HG02943 (cell line): Measurements from ENCODE around the gene RYR2.
"Not testable (repeated sequence)": the region's sequence is repeated elsewhere in the genome, so short reads cannot be mapped to it uniquely, and the experiment has no call there.

Experiments
- ATAC-seq: cut with Tn5 transposase; IDR thresholded peaks from one replicate; pipeline ENCODE4 v1.9.1; 2021; ENCODE audit warnings: mild to moderate bottlenecking, low read depth, moderate library complexity; ENCODE audit not compliant: unreplicated experiment

RYR2 gene

DNA sequence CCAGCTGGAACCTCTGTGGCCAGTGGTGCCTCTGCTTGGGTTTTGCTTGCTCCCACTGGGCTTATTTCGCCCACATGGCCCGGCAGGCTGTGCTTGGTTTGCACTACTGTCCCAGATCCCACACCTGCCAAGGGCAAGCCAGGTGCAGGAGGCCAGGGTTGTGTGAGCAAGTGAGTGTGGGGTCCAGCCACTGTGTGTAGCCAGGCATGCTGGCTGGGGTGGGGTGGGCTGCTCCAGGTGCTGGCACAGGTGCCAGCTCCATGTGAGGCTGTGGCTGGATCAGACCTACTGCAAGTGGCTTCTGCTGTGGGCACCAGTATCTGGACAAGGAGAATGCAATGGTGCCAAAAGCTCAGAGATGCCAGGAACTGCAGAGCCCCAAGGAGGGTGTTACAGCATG is 28.5 kb downstream of the RYR2 start:
- ATAC-seq: no peak

DNA sequence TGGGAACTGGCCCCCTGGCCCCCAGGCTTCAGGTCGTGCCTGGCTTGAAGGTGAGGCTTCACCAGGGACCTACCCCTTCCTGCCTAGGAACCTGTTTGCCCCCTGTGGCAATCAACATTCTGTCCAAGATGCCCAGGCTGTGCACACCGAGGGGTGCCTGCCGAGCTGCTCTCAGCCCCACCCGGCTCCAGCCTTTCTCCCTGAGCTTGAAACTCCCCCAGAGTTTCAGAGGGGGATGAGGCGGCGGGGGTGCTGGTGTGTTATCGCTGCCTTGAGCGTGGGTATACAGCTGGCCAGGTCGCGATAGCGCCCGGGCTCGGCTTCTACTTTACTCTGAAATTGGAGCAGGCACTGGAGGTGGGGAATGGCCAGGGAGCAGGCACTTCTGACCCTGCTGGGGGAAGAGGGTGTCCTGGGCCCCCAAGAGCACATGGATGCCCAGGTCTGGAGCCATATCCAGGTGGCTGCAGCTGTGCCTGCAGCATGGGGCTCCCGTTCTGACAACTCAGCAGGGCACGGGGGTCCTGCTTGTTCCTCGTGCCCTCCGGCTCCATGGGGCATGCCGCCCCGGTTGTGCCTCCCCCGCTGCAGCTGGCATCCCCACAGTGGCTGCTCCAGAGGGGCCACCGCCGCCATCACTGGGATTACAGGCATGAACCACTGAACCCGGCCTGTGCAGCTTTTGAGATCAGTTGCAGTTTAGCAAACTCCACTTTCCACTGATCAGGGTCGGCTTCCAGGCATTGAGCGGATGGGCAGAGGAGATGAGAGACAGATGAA is 29.8 kb downstream of the RYR2 start:
- no peak for ATAC-seq

DNA sequence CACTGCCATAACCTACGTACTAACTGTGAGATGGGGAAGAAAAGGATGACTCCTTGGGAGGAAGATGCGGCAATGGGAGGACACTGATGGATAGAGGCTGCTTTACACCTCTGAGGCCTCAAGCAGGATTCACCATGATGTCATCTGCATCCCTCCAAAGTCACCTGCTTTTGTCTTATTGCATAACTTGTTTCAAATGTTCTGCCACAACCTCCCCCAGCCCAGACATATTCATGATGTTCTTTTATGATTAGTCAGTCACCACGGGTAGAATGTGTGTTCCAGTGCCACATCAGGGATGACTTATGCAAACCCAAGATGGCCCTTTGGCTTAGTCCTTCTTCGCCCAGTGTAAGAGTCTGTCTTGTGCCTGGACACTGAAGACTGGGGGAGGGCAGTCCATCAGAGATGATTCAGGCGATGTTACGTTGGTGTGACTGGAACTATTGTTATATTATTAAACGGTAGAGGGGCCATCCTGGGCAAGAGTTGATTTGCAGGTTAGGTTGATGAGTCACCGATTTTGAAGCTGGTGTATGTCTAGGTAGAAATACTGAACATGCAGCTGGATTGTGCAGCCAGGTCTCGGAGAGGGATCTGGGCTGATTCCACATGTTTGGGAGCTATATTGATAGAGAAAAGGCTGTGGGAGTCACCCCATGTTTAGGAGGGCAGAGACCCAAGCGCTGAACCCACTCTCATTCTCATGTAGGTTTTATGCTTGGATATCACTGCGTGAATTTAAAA is 32.6 kb downstream of the RYR2 start:
- no peak for ATAC-seq

DNA sequence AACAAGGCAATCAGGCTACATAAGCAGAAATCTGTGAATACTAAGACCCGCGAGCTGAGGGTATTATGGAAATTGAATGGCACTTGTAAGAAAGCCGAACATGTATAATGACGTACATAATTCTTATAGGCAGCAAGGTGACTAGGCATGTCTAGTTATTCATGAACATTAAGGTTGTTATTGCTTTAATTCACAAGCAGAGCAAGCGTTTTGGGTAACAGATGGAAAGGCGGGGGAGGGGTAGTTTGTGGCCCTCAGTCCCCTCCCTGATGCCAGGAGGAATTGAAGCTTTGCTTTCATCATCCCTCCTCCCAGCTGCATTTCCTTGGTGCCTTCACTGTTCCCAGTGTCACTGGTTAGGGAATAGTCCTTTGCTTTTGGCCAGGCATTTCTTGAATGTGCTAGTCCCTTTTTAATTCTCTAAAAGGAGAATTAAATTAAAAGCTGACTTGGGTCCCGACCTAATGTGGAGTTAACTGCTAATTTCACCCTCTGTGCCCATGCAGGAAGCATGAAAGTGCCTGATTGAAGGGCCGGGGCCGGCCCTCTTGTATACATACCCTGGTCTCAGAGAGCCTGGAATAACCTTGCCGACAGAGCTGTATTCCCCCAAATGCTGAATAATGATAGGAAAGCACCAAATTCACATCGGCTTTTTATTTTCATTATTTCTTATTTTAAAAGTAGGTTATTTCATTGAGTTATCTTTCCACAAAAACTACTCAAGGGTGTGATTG is 42.5 kb downstream of the RYR2 start:
- ATAC-seq: no peak

DNA sequence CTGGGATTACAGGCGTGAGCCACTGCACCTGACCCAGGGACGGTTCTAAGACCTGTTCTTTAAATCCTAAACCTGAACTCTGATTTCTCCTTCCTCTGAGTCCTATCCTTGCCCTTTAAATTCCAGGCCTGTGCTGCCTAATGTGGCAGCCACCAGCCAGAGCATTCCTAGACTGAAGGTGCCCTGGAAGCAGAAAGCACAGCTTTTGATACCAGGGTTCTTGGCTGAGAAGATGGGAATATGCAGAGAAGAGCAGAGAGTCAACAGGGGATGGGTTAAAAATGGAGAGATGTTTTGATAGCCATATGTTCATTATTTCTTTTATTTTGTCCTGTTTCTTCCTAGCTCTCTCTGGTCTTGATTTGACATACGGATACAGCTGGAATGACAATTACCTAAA is 49.7 kb downstream of the RYR2 start:
- ATAC-seq: no peak

DNA sequence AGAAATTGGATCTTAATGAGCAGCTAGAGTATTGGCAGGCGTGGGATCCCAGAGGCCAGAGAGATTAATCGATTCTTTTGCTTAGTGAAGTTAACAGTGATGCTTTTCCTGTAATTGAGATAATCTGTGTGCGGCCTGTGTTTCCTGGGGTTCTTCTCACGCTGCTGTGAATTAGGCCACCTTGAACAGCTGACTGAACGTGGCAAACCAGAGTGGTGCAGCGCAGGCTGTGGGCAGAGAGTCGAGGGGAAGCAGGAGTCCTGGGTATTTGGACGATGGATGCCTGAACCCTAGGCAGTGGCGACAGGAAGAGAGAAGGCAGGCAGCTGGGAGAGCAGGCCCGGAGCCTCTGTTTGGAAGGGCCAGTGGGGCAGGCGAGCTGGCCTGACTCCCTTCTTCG is 51.7 kb downstream of the RYR2 start:
- ATAC-seq: no peak

DNA sequence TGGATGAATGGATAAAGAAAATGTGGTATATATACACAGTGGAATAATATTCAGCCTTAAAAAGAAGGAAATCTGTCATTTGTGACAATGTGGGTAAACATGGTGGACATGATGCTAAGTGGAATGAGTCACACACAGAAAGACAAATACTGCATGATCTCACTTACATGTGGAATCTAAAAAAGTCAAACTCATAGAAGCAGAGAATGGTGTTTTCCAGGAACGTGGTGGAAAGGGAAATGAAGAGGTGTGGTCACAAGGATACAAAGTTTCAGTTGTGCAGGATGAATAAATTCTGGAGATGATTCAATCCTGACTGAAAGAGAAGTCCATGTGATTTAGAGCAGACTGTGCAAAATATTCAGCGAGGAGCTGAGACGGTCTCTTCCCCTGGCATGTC is 56.6 kb downstream of the RYR2 start:
- ATAC-seq: no peak

DNA sequence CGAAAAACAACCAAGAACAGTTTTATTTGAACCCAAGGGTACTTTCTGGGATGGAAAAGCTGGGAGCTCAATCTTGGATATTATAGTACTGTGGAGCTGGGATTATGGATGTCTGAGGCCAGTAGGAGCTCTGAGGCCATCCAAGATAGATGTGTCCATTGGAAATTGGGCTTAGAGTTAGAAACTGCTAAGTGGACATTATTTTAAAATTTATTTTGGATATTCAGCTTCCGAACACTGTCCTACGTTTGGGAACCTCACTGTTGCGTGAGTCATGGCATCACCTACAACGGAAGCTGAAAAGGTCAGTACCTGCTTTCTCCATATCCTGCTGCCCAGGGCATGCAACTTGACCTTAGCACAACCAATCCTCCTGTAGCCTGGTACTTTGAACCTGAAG is 61.0 kb downstream of the RYR2 start:
- ATAC-seq: no peak

DNA sequence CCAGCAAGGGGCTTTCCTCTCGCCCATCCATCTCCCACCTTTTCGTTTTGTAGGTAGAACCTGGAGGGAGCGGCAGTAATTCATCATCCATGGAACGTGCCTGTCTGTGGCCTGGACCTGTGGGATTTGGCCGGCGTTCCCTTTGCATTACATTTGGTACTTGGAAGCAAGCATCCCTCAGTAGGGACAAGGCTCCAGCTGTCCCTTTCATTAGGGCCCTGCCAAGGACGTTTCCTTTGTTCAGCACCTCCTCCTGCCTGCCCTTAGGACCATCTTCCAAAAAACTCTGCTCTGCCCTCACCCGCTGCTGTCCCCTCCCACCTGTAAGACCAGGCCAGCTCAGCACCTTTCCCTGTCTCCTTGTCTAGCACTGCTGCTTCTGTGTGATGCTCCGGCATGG is 62.1 kb downstream of the RYR2 start:
- no peak for ATAC-seq

DNA sequence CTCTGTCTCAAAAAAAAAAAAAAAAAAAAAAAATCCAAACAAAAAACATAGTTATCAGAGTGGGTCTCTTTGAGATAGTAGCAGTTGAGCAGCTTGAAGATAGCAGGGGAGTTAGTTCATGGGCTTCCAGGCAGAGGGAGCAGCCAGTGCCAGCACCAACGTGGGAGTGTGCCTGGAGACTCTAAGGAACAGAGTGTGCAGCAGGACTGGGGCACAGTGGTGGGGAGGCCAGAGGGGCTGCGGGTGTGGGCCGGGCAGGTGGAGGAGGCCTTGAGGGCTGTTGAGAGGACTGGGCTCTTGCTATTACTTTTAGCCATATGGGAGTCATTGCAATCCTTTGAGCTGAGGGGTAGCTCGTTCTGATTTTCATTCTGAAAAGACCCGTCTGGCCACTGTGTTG is 63.8 kb downstream of the RYR2 start:
- ATAC-seq: no peak

DNA sequence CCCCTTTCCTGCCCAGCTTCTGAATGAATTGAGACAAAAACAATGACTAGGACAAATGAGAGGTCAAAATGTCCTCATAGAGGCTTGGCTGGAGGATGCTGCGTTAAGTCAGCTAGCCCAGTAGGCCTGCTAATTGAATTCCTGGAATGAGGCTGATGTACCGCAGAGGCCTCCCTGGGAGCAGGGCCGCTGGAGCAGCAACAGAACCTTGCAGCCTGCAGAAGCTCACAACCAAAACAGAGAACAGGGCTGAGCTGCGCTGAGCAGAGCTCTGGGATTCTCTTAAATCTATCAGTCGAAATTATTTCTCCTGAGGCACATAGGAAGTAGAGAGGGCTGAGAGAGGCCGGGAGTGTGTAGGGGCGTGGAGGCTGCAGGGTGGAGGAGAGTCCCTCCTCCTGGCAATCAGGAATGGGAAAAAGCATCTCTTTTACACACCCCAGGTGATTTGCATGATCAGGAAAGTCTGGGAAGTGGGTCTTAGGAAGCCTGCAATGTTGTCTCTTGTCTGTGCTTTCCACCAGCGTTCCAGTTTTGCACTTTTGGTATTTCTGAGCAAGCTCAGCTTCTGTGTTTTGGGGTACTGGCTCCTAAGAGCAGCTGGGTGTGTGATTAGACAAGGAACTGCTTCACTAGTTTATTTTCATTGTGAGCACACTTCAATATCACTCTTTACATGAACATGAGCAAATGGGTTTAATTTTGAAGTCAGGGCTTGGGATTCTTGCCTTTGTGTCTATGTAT is 66.5 kb downstream of the RYR2 start:
- no peak for ATAC-seq

DNA sequence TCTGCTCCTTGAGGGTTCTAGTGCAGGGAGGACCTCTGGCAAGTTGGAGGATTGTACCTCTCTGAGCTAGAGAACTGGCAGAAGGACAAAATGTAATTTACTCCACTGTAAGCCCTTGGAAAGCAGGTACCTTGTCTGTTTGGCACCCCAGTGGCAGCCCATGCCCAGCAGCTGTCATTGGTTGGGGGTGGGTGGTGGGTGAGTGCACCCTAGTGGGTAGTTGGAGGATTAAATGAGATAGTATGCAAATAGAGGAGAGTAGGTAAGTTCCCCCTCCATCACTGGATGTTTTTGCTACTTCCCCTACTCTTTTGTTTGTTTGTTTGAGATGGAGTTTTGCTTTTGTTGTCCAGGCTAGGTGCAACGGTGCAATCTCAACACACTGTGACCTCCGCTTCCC is 69.8 kb downstream of the RYR2 start:
- ATAC-seq: no peak

DNA sequence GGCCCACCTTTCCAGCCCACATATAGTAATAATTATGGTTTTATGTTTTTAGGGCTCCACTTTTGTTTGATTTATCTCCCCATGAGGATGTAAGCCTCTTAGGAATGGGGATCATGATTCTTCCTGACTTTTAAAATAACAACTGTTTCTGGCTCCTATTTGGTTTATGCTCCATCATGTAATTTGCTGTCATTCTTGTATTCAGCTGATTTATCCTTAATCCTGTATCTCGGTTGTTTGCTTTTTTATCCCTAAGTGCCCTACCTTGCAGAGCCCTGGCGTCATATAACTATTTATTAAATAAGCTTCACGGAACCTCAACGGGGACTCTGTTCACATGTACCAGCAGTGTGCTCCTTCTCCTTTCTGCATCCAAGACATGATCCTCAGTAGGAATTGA is 70.7 kb downstream of the RYR2 start:
- no peak for ATAC-seq

DNA sequence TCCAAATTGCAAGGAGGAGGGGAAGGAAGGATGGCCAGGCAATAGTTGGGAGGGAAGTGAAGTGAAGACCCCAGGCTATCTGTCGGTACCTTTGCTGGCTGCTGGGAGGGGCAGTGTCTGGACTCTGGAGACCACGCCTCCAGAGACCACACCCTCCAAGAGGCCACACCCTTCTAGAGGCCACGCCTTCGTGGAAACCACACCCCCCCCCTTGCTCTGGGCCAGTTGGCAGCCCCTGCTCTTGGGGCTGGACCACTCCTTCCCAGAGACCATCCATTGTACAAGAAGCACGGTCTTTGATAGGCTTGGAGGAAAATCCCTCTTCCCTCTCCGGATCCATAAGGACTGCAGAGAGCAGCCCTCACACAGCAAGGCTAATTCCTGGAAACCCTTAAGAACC is 73.1 kb downstream of the RYR2 start:
- ATAC-seq: no peak

DNA sequence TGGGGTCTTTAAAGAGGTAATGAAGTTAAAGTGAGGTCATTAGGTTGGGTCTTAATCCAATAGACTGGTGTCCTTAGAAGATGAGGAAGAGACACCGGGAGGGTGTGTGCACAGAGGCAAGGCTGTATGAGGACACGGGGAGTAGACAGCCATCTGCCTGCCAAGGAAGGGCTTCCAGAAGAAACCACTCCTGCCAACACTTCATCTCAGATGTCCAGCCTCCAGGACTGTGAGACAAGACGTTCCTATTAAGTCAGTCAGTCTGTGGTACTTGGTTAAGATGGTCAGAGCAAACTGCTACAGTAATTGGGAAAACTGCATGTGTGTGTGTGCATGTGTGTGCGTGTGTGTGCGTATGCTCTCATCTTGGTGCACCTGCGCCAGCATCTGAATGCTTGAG is 77.1 kb downstream of the RYR2 start:
- no peak for ATAC-seq

DNA sequence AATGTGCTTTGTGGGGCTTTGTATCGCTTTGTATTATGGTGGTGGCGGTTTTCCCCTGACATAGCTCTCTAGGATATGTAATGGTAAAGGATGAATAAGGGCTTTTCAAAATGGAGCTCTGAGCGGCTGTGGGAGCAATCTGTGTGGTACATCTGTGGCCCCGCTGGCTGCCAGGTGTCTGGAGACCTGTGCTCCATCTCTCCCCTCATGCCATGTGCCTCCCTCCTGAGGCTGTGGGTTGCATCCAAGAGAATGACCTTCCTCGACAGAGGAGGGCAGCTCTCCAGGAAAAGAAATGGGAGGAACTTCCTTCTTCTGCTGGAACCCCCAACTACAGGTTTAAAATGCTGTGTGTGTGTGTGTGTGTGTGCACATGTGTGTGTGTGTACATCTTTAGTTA is 78.7 kb downstream of the RYR2 start:
- ATAC-seq: no peak

DNA sequence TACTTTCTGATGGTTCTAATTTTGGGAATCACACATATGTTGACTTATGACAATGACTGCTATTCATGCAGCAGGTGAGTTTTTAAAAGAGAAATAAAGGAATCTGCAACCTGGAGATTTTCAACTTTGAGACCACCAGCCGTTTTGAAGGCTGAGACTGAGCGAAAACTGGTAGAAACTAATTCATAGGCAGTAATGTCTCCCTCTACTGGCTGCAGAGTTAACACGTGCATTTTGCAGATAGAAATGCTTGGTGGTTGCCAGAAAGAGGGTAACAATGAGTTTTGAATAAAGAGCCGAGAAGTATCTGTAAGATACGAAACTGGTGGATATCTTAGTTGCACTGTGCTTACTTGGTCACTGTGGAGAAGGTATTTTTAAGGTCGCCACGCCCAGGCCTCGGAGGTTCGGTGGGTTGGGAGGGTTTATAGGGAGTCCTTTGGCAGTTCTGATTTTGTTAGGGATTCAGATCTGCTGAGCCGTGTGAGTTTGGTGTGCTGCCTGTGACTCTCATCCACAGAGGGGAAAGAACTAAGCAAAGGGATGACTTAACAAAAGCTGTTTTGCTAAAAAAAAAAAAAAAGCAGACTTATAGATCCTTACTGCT is 83.0 kb downstream of the RYR2 start:
- ATAC-seq: no peak

DNA sequence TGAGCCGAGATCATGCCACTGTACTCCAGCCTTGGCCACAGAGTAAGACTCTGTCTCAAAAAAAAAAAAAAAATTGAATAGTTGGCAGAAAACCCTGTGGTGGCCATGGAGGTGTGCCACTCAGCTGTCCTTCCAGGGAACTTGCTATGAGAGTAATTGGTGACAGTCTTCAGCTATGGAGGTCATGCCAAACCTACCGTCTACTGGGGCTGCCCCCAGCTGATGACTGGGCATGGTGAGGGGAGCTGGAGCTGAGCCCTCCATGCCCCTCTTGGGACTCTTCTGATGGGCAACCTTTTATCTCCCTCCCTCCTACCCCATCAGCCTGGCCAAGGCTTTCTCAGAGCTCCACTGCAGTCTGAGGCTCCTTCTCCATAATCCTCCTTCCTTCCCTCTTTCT is 84.2 kb downstream of the RYR2 start:
- ATAC-seq: no peak

DNA sequence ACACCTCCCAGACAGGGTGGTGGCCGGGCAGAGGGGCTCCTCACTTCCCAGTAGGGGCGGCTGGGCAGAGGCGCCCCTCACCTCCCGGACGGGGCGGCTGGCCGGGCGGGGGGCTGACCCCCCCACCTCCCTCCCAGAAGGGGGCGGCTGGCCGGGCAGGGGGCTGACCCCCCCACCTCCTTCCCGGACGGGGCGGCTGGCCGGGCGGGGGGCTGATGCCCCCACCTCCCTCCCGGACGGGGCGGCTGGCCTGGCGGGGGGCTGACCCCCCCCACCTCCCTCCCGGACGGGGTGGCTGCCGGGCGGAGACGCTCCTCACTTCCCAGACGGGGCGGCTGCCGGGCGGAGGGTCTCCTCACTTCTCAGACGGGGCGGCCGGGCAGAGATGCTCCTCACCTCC is 85.3 kb downstream of the RYR2 start:
- ATAC-seq: not testable (repeated sequence)

DNA sequence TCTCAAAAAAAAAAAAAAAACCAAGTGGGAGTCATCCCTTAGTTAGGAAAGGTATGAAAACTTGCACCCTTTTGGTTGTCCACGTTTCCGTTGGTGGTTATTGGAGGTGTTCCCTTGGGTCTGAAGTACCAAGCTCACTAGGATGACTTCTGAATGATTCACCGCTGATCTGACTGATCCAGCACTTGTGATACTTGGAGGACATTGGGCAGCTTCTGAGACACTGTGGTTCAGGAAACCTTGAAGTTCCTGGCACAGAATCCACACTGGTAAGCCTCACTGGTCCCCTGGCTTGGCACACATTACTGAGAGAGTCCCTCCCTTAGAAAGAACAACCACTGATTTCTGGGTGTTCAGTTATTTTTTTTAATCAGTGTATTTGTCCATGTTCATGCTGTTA is 91.9 kb downstream of the RYR2 start:
- ATAC-seq: no peak
